ENCODE measurements around the gene LGI4.
"Not testable (repeated sequence)": the region's sequence is repeated elsewhere in the genome, so short reads cannot be mapped to it uniquely, and the experiment has no call there.

LGI4 gene

DNA sequence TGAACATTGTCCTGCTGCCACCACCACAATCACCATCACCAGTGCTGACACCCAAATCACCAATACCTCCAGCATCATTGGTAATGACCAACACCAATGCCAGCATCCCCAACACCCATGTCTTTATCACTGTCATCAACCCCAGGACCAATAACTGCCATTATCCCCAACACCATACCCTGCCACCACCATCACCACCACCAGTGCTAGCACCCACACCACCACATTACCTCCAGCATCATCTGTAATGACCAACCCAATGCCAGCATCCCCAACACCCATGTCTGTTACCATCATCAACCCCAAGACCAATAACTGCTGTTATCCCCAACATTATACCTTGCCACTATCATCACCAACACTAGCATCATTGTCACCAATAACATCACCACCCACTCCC, 2.6 kb downstream of the LGI4 start:
- DNase-seq (ENCODE audit: extremely low read depth, insufficient read length) = no peak
- Histone ChIP-seq H3K36me3 (ENCODE audit: control insufficient read depth, insufficient read depth, low read length) (no peaks in the 10 kb centered on the region), H3K4me3 (replicated peaks; ENCODE audit: low read depth, low read length) (no peak overlapping the region), H3K27me3 (replicated peaks; ENCODE audit: control insufficient read depth, insufficient read depth, low read length) (no peaks in the 10 kb centered on the region; the same call in 1 of the 2 replicates)
- TF ChIP-seq, protein P1, sequence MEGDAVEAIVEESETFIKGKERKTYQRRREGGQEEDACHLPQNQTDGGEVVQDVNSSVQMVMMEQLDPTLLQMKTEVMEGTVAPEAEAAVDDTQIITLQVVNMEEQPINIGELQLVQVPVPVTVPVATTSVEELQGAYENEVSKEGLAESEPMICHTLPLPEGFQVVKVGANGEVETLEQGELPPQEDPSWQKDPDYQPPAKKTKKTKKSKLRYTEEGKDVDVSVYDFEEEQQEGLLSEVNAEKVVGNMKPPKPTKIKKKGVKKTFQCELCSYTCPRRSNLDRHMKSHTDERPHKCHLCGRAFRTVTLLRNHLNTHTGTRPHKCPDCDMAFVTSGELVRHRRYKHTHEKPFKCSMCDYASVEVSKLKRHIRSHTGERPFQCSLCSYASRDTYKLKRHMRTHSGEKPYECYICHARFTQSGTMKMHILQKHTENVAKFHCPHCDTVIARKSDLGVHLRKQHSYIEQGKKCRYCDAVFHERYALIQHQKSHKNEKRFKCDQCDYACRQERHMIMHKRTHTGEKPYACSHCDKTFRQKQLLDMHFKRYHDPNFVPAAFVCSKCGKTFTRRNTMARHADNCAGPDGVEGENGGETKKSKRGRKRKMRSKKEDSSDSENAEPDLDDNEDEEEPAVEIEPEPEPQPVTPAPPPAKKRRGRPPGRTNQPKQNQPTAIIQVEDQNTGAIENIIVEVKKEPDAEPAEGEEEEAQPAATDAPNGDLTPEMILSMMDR (IDR thresholded peaks at IDR 0.05; ENCODE audit: insufficient read depth, low read length, poor library complexity, severe bottlenecking) = no peak

DNA sequence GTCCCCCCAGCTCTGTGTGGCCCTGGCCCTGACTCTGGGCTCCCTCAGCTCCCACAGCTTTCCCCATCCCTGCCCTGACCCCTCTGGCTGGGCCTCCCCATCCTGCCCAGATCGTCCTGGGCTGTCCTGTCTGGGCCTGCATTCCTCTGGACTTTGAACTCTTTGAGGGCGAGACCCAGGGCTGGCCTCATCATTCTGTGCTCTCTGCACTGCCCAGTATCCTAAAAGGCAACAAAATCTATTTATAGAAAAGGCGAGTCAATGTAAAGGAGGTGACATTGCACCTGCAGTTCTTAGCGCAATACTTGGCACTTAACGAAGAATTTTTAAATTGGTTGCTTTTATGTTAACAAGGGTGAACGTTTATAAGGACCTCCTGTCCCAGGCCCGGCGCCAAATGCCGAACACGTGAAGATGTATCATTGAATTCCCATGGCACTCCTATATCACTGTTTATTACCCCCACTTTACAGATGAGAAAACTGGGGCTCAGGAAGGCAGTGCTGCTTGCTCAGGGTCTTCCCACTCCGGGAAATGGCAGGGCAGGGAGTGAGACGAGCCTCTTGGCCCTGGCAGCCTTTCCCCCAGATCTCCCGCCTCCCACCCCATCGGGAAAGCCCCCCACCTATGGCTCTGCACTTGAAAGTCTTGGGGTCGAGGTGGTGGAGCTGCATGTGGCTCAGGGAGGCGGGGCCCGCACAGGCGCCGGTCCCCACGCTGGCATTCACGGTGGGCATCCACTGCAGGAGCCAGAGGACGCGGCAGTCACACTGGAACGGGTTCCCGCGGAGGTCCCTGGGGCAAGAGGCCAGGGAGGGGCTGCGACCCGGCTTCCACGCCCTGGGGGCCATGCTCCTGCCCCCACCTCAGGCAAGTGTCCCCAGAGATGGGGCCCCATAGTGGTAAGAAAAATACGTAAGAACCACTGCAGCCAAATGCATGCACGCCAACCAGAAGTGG, 3.8 kb downstream of the LGI4 start:
- no peak overlapping the region for H3K4me3 ChIP-seq (replicated peaks; ENCODE audit: low read depth, low read length)
- no peak for DNase-seq (ENCODE audit: extremely low read depth, insufficient read length)
- TF ChIP-seq, protein P1 (IDR thresholded peaks at IDR 0.05; ENCODE audit: insufficient read depth, low read length, poor library complexity, severe bottlenecking) = no peak
- no peaks in the 10 kb centered on the region; the same call in 1 of the 2 replicates for H3K27me3 ChIP-seq (replicated peaks; ENCODE audit: control insufficient read depth, insufficient read depth, low read length)
- no peaks in the 10 kb centered on the region for H3K36me3 ChIP-seq (ENCODE audit: control insufficient read depth, insufficient read depth, low read length)

DNA sequence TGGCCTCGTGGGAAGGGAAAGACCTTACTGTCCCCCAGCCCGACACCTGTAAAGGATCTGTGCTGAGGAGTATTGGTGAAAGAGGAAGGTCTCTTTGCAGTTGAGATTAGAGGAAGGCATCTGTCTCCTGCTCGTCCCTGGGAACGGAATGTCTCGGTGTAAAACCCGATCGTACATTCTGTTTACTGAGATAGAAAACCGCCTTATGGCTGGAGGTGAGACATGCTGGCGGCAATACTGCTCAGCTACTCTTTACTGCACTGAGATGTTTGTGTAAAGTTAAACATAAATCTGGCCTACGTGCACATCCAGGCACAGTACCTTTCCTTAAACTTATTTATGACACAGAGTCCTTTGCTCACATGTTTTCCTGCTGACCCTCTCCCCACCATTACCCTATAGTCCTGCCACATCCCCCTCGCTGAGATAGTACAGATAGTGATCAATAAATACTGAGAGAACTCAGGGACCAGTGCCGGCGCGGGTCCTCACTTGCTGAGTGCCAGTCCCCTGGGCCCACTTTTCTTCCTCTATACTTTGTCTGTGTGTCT, 5.1 kb downstream of the LGI4 start:
- H3K4me3 ChIP-seq (replicated peaks; ENCODE audit: low read depth, low read length); DNase-seq (ENCODE audit: extremely low read depth, insufficient read length); H3K36me3 ChIP-seq (ENCODE audit: control insufficient read depth, insufficient read depth, low read length); H3K27me3 ChIP-seq (replicated peaks; ENCODE audit: control insufficient read depth, insufficient read depth, low read length): not testable (repeated sequence)

DNA sequence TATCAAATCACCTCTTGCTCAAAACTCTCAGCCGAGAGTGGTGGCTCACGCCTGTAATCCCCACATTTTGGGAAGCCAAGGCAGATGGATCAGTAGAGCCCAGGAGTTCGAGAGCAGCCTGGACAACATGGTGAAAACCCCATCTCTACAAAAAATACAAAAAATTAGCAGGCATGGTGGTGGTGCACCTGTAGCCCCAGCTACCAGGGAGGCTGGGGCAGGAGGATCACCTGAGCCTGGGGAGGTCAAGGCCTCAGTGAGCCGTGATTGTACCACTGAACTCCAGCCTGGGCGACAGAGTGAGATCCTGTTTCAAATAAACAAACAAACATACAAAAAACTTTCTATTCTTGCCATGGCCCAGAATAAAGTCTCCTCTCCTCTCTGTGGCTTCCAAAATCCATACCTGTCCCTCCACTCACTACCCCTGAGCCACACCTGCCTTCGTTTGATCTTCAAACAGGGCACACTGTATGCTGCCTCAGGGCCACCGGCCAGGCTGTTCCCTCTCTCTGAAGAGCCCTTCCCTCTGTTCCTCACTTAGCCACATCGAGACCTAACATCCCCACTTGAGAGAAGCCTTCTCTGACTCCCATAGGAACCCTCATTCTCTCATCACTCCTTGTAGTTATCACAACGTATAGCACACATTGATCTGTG, 6.3 kb downstream of the LGI4 start:
- Histone ChIP-seq H3K4me3 (replicated peaks; ENCODE audit: low read depth, low read length) (no peak overlapping the region), H3K27me3 (replicated peaks; ENCODE audit: control insufficient read depth, insufficient read depth, low read length) (no peaks in the 10 kb centered on the region; the same call in 1 of the 2 replicates), H3K36me3 (ENCODE audit: control insufficient read depth, insufficient read depth, low read length) (no peaks in the 10 kb centered on the region)
- TF ChIP-seq, protein P1 (IDR thresholded peaks at IDR 0.05; ENCODE audit: insufficient read depth, low read length, poor library complexity, severe bottlenecking) = no peak
- no peak for DNase-seq (ENCODE audit: extremely low read depth, insufficient read length)

DNA sequence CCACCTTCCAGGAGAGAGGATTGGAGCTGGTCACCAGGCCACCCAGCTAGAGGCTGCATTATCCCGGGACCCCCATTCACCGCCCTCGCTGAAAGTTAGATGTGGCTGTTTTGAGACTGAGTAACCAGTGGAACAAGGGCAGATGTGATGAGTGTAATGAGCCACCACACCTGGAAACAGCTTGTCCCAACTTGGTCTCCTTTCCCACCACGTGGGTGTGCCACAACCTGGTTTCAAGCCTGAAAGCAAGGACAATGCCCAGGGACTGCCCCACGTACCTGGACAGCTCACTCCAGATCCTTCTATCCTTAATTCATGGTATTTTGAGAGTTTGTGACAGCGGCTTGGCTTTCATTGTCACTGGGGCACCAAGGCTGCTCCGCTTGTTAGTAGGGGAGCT, 7.0 kb downstream of the LGI4 start:
- DNase-seq (ENCODE audit: extremely low read depth, insufficient read length) = no peak
- H3K27me3 ChIP-seq (replicated peaks; ENCODE audit: control insufficient read depth, insufficient read depth, low read length) = no peaks in the 10 kb centered on the region; the same call in 1 of the 2 replicates
- no peak overlapping the region for H3K4me3 ChIP-seq (replicated peaks; ENCODE audit: low read depth, low read length)
- no peaks in the 10 kb centered on the region for H3K36me3 ChIP-seq (ENCODE audit: control insufficient read depth, insufficient read depth, low read length)
- TF ChIP-seq, protein P1 (IDR thresholded peaks at IDR 0.05; ENCODE audit: insufficient read depth, low read length, poor library complexity, severe bottlenecking) = no peak

DNA sequence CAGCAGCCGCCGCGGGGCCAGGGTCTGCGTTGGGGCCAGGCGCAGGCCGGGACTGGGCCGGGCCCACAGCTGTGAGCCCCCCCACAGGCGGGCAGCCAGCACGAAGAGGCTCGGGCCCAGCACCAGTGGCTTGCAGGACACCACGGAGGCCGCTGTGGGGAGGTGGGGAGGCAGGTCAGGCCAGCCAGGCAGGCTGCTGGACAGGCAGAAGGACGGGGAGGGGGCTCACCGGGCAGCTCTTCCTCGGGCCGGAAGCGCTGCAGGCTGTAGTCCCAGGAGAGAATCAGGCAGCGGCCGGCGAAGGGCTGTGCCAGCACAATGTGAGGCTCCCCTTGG, 8.3 kb downstream of the LGI4 start:
- Histone ChIP-seq H3K27me3 (replicated peaks; ENCODE audit: control insufficient read depth, insufficient read depth, low read length) (no peaks in the 10 kb centered on the region; the same call in 1 of the 2 replicates), H3K36me3 (ENCODE audit: control insufficient read depth, insufficient read depth, low read length) (no peaks in the 10 kb centered on the region), H3K4me3 (replicated peaks; ENCODE audit: low read depth, low read length) (no peak overlapping the region)
- TF ChIP-seq, protein P1 (IDR thresholded peaks at IDR 0.05; ENCODE audit: insufficient read depth, low read length, poor library complexity, severe bottlenecking) = no peak
- DNase-seq (ENCODE audit: extremely low read depth, insufficient read length) = no peak
